Left lung (tissue), 14 donors: ENCODE data around the gene PINLYP. TPM values are rescaled to one million over a fixed set of nuclear protein-coding genes. Genes with fewer than 3 reads are reported as not detected.
A peak's percentile ranks its signal among the peaks of the same experiment; 100 is the strongest.

ENCODE experiments used
- ATAC-seq: fragments of 200-7000 bp; cut with Tn5 transposase; one replicate; pipeline ENCODE4 v1.9.1; 2020; ENCODE audit warnings: moderate library complexity
- DNase-seq, 4 donors: peaks; one replicate each; pipeline ENCODE4 v3.0.0-alpha.2; 2013 to 2020
- H3K27ac ChIP-seq, 2 donors: fragments of 200-600 bp; sonication (generic) in 1 of 2; one replicate each; pipeline versions ENCODE4 v1.5.0 to v1.8.0; 2020 to 2021
- H3K27me3 ChIP-seq, 2 donors: fragments of 200-600 bp; sonication (generic) in 1 of 2; one replicate each; pipeline versions ENCODE4 v1.5.0 to v1.8.0; 2020 to 2021
- H3K36me3 ChIP-seq, 2 donors: fragments of 200-600 bp; sonication (generic) in 1 of 2; one replicate each; pipeline versions ENCODE4 v1.5.0 to v1.8.0; 2020 to 2021
- H3K4me1 ChIP-seq, 2 donors: fragments of 200-600 bp; one replicate each; pipeline ENCODE4 v1.8.0; 2021
- H3K4me3 ChIP-seq, 2 donors: fragments of 200-600 bp; sonication (generic) in 1 of 2; one replicate each; pipeline versions ENCODE4 v1.5.0 to v1.8.0; 2020 to 2021; ENCODE audit warnings: mild to moderate bottlenecking in 1 of 2
- H3K9me3 ChIP-seq, 2 donors: fragments of 200-600 bp; sonication (generic) in 1 of 2; one replicate each; pipeline versions ENCODE4 v1.5.0 to v1.8.0; 2020 to 2021
- CTCF ChIP-seq, 2 donors: fragments of 200-600 bp; sonication (generic) in 1 of 2; IDR thresholded peaks; one replicate each; pipeline versions ENCODE4 v1.5.0 to v1.8.0; 2021; ENCODE audit warnings: antibody characterized with exemption in 2 of 2
- intact Hi-C, 2 donors: fragments of 100-400 bp; cut with DNase I; formaldehyde crosslinking; loops; one replicate each; pipeline versions ENCODE4 v1.11.2 to v1.14.2; 2022
- long read RNA-seq, 12 donors: library from polyadenylated mRNA in 2 of 12; unstranded in 2 of 12; transcript quantifications; one replicate each; pipeline ENCODE4 v2.0.0 and lab custom pipeline, GENCODE V29; 2019 to 2026
- polyA plus RNA-seq, 6 donors: library from polyadenylated mRNA; unstranded; fragments of 120-200 nt; gene quantifications; one replicate each; pipeline ENCODE4 v1.2.1, GENCODE V29; 2013; ENCODE audit not compliant: insufficient read length in 6 of 6
- total RNA-seq, 2 donors: library from RNA; stranded (reverse); fragmentation: NEBNext Ultra II Directional; extraction: Animal tissue kit (Norgen Biotek cat#: 25700); gene quantifications; one replicate each; pipeline ENCODE4 v1.2.1, GENCODE V29; 2021
- donor health status: DM: no; HTN: yes; CAD: no.
- donor health status: DM: no; HTN: no; CAD: no.

Gene PINLYP
- 1 to 10 TPM; 6.2 to 7.1 TPM for total RNA-seq
- 10 to 100 TPM; 15.4 to 21.2 (median 18.2) TPM for polyA plus RNA-seq
- long read RNA-seq, donor 1, transcript PINLYP-204 (3 exons, 706 nt) = major isoform, 7 of 16 reads
- long read RNA-seq, donor 1, transcript PINLYP-205 (4 exons, 557 nt) = major isoform, 7 of 16 reads
- long read RNA-seq, donor 1, partial matches to known transcripts = 0 of 16 reads
- long read RNA-seq, donor 1, other reads (novel, unspliced or antisense) = 0 of 16 reads
- long read RNA-seq, donor 2, partial matches to known transcripts = 0 of 4 reads
- long read RNA-seq, donor 2, other reads (novel, unspliced or antisense) = 0 of 4 reads
- long read RNA-seq, donor 3, partial matches to known transcripts = 0 of 5 reads
- long read RNA-seq, donor 3, other reads (novel, unspliced or antisense) = 0 of 5 reads
- long read RNA-seq, donor 4, partial matches to known transcripts = 0 of 3 reads
- long read RNA-seq, donor 4, other reads (novel, unspliced or antisense) = 1 of 3 reads
- long read RNA-seq, donor 5, partial matches to known transcripts = 0 of 5 reads
- long read RNA-seq, donor 5, other reads (novel, unspliced or antisense) = 0 of 5 reads
- long read RNA-seq, donor 6, transcript PINLYP-205 (4 exons, 557 nt) = minor isoform, 5 of 13 reads
- long read RNA-seq, donor 6, transcript PINLYP-204 (3 exons, 706 nt) = major isoform, 7 of 13 reads
- long read RNA-seq, donor 6, partial matches to known transcripts = 0 of 13 reads
- long read RNA-seq, donor 6, other reads (novel, unspliced or antisense) = 0 of 13 reads
- long read RNA-seq, donor 7, partial matches to known transcripts = 0 of 5 reads
- long read RNA-seq, donor 7, other reads (novel, unspliced or antisense) = 0 of 5 reads
- long read RNA-seq, donor 8, partial matches to known transcripts = 0 of 6 reads
- long read RNA-seq, donor 8, other reads (novel, unspliced or antisense) = 0 of 6 reads
- long read RNA-seq, donor 9 = 0 reads
- long read RNA-seq, donor 10, partial matches to known transcripts = 0 of 2 reads
- long read RNA-seq, donor 10, other reads (novel, unspliced or antisense) = 1 of 2 reads
- long read RNA-seq, donor 11 = 0 reads
- long read RNA-seq, donor 12, partial matches to known transcripts = 0 of 7 reads
- long read RNA-seq, donor 12, other reads (novel, unspliced or antisense) = 0 of 7 reads

GRCh38 chr19:43575156-43575950, at the start of gene PINLYP, which contains the start of gene XRCC1:
TSS of gene PINLYP (plus strand) at chr19:43575801. CDS start at chr19:43577192, 1,391 bp downstream.
TSS of gene XRCC1 (minus strand) at chr19:43575527. CDS start at chr19:43575458, 69 bp downstream.
- Histone ChIP-seq H3K4me1 (peaks cover 6 to 33% of the 10 kb centered on the region in 2 donors), H3K27ac (peak within 1 kb of the TSS; percentile 65 to 82), H3K27me3 (no peaks in the 10 kb centered on the region), H3K4me3 (peak within 1 kb of the TSS; percentile 74 to 86), H3K9me3 (no peaks in the 10 kb centered on the region), H3K36me3 (peaks cover 0 to 6% of the 10 kb centered on the region in 2 donors)
- DNase-seq (peak; percentile 97 to 100 (median 99)), ATAC-seq (peak; percentile 98)
- no peak for TF ChIP-seq CTCF (IDR thresholded peaks at IDR 0.05)
- intact Hi-C loops = no loop called here

- intact Hi-C loops = loop anchor here in 1 of 2 donors (10.0 kb wide), 1 partner anchor 81 kb away; no protein-coding TSS in a partner anchor
- Histone ChIP-seq H3K27me3 (no peaks in the 10 kb centered on the region), H3K36me3 (no peaks in the 10 kb centered on the region), H3K4me3 (peak overlapping the region; percentile 83 to 92), H3K9me3 (no peaks in the 10 kb centered on the region), H3K27ac (peak overlapping the region; percentile 82 to 84), H3K4me1 (peaks cover 19 to 31% of the 10 kb centered on the region in 2 donors)
- ATAC-seq (peak; percentile 28), DNase-seq (peak in 1 of 4 donors; percentile 16)
- no peak for TF ChIP-seq CTCF (IDR thresholded peaks at IDR 0.05)
Measured at GRCh38 chr19:43525836-43526771, 49.5 kb upstream of the PINLYP start.

GRCh38 chr19:43526884-43527859, 48.4 kb upstream of the PINLYP start, which contains the start of gene ETHE1:
TSS of gene ETHE1 (minus strand) at chr19:43527201. CDS start at chr19:43527177, 24 bp downstream.
- Histone ChIP-seq H3K27me3 (no peaks in the 10 kb centered on the region), H3K36me3 (no peaks in the 10 kb centered on the region), H3K4me1 (peaks cover 19 to 32% of the 10 kb centered on the region in 2 donors), H3K27ac (peak within 1 kb of the TSS; percentile 82 to 84), H3K4me3 (peak within 1 kb of the TSS; percentile 83 to 92), H3K9me3 (no peaks in the 10 kb centered on the region)
- TF ChIP-seq CTCF (IDR thresholded peaks at IDR 0.05) = no peak
- ATAC-seq (peak; percentile 93), DNase-seq (peak; percentile 69 to 99 (median 81))
- intact Hi-C loops = loop anchor here in 1 of 2 donors (10.0 kb wide), 1 partner anchor 82 kb away; no protein-coding TSS in a partner anchor
